IMR-90 (cell line): ENCODE data around the gene PCGF2. TPM values are rescaled to one million over a fixed set of nuclear protein-coding genes. Genes with fewer than 3 reads are reported as not detected.

ENCODE experiments used
- ATAC-seq: fragments of 200-7000 bp; cut with Tn5 transposase; 2 replicates; pipeline ENCODE4 v1.9.1; 2020; ENCODE audit warnings: low read depth, mild to moderate bottlenecking, moderate library complexity
- BruUV-seq: library from RNA; stranded (reverse); fragments of 400-500 nt; replicated peaks from 2 replicates; lab custom pipeline; 2021; lab: Mats Ljungman, UMichigan
- CTCF ChIA-PET: fragments of 300-600 bp; formaldehyde crosslinking; extraction: SDS; loops from one replicate; lab custom pipeline; 2021; ENCODE audit warnings: antibody characterized with exemption; lab: Yijun Ruan, JAX
- POLR2A ChIA-PET: fragments of 300-600 bp; sonication (Branson Sonifier 250); formaldehyde crosslinking; loops from one replicate; lab custom pipeline; 2022; ENCODE audit warnings: antibody characterized with exemption; ENCODE audit not compliant: unreplicated experiment; lab: Charles Lee
- DNase-seq: peaks from one replicate; pipeline ENCODE4 v3.0.0; 2013
- H2AFZ ChIP-seq: replicated peaks from 2 replicates; pipeline ENCODE3; 2013; ENCODE audit warnings: low read length, mild to moderate bottlenecking; ENCODE audit not compliant: poor library complexity
- H2AK5ac ChIP-seq: 2 replicates; pipeline ENCODE4 v1.6.1; 2013; ENCODE audit warnings: low read depth, low read length, inconsistent platforms
- H2AK9ac ChIP-seq: replicated peaks from 2 replicates; pipeline ENCODE3; 2013; ENCODE audit warnings: mild to moderate bottlenecking, low read depth, low read length, moderate library complexity; ENCODE audit not compliant: poor library complexity
- H2BK120ac ChIP-seq: 2 replicates; pipeline ENCODE4 v1.6.1; 2013; ENCODE audit warnings: low read depth, low read length, inconsistent platforms
- H2BK15ac ChIP-seq: 3 replicates; pipeline ENCODE4 v1.6.1; 2013; ENCODE audit warnings: low read depth, low read length, inconsistent platforms
- H2BK20ac ChIP-seq: 2 replicates; pipeline ENCODE4 v1.6.1; 2013; ENCODE audit warnings: low read depth, mild to moderate bottlenecking, inconsistent platforms, low read length, moderate library complexity
- H2BK5ac ChIP-seq: 2 replicates; pipeline ENCODE4 v1.6.1; 2013; ENCODE audit warnings: mild to moderate bottlenecking, low read depth, low read length, inconsistent platforms; ENCODE audit not compliant: poor library complexity, severe bottlenecking
- H3K14ac ChIP-seq: replicated peaks from 2 replicates; pipeline ENCODE4 v1.6.1; 2013; ENCODE audit warnings: low read depth, low read length, inconsistent platforms
- H3K18ac ChIP-seq: 2 replicates; pipeline ENCODE4 v1.6.1; 2013; ENCODE audit warnings: low read depth, low read length, control low read depth
- H3K23ac ChIP-seq: 2 replicates; pipeline ENCODE4 v1.6.1; 2013; ENCODE audit warnings: low read depth, low read length, inconsistent platforms
- H3K27ac ChIP-seq: 2 replicates; pipeline ENCODE4 v1.5.1; 2013; ENCODE audit warnings: mild to moderate bottlenecking, control low read depth, low read length; ENCODE audit not compliant: insufficient read depth
- H3K27me3 ChIP-seq: 2 replicates; pipeline ENCODE4 v1.6.1; 2013; ENCODE audit warnings: low read length; ENCODE audit not compliant: control insufficient read depth, insufficient read depth
- H3K36me3 ChIP-seq: 2 replicates; pipeline ENCODE4 v1.6.1; 2013; ENCODE audit warnings: low read length, mixed read lengths; ENCODE audit not compliant: control insufficient read depth, insufficient read depth
- H3K4ac ChIP-seq: 2 replicates; pipeline ENCODE4 v1.6.1; 2013; ENCODE audit warnings: low read depth, low read length, inconsistent platforms
- H3K4me1 ChIP-seq: 2 replicates; pipeline ENCODE4 v1.6.1; 2013; ENCODE audit warnings: low read length, mixed read lengths; ENCODE audit not compliant: control insufficient read depth, insufficient read depth
- H3K4me2 ChIP-seq: 2 replicates; pipeline ENCODE4 v1.6.1; 2013; ENCODE audit warnings: low read depth, mild to moderate bottlenecking, control low read depth, low read length, moderate library complexity
- H3K4me3 ChIP-seq: 2 replicates; pipeline ENCODE4 v1.5.1; 2013; ENCODE audit warnings: low read depth, mild to moderate bottlenecking, control low read depth, low read length, moderate library complexity; ENCODE audit not compliant: insufficient read depth
- H3K56ac ChIP-seq: 2 replicates; pipeline ENCODE4 v1.6.1; 2013; ENCODE audit warnings: low read length, inconsistent platforms; ENCODE audit not compliant: insufficient read depth; ENCODE audit errors: extremely low read depth
- H3K79me1 ChIP-seq, 2 experiments: 2 replicates each; pipeline ENCODE4 v1.6.1; 2013; ENCODE audit warnings: low read length in 2 of 2, inconsistent platforms in 1 of 2, low read depth in 1 of 2
- H3K9ac ChIP-seq: 2 replicates; pipeline ENCODE4 v1.6.1; 2013; ENCODE audit warnings: low read depth, low read length, control low read depth
- H3K9me1 ChIP-seq: 2 replicates; pipeline ENCODE4 v1.6.1; 2013; ENCODE audit warnings: low read length, inconsistent platforms; ENCODE audit not compliant: insufficient read depth
- H3K9me3 ChIP-seq: 2 replicates; pipeline ENCODE4 v1.6.1; 2013; ENCODE audit warnings: low read length; ENCODE audit not compliant: control insufficient read depth, insufficient read depth
- H4K20me1 ChIP-seq: 2 replicates; pipeline ENCODE4 v1.6.1; 2013; ENCODE audit warnings: low read length, inconsistent platforms; ENCODE audit not compliant: insufficient read depth
- H4K5ac ChIP-seq: 2 replicates; pipeline ENCODE4 v1.6.1; 2013; ENCODE audit warnings: mild to moderate bottlenecking, low read depth, low read length, control low read depth
- H4K8ac ChIP-seq, 2 experiments: 2 replicates each; pipeline ENCODE4 v1.6.1; 2013; ENCODE audit warnings: low read depth in 2 of 2, low read length in 2 of 2, control low read depth in 1 of 2, inconsistent platforms in 1 of 2
- H4K91ac ChIP-seq: 2 replicates; pipeline ENCODE4 v1.6.1; 2013; ENCODE audit warnings: low read depth, low read length, inconsistent platforms; ENCODE audit not compliant: insufficient read depth
- BHLHE40 ChIP-seq: fragments of 150-350 bp; IDR thresholded peaks from 2 replicates; pipeline ENCODE4 v1.6.1; 2016; ENCODE audit warnings: mild to moderate bottlenecking, low read depth, low read length
- CEBPB ChIP-seq: IDR thresholded peaks from 2 replicates; pipeline ENCODE4 v1.6.1; 2012; ENCODE audit warnings: low read depth, low read length, improper control_type of control experiment
- CHD1 ChIP-seq: IDR thresholded peaks from 2 replicates; pipeline ENCODE4 v1.6.1; 2012; ENCODE audit warnings: low read depth, low read length, improper control_type of control experiment
- FOS ChIP-seq: fragments of 150-350 bp; IDR thresholded peaks from 2 replicates; pipeline ENCODE4 v1.6.1; 2016; ENCODE audit warnings: low read depth, low read length
- MAFK ChIP-seq: IDR thresholded peaks from 2 replicates; pipeline ENCODE4 v1.6.1; 2012; ENCODE audit warnings: low read depth, low read length, improper control_type of control experiment
- MAZ ChIP-seq: IDR thresholded peaks from 2 replicates; pipeline ENCODE4 v1.6.1; 2012; ENCODE audit warnings: low read depth, mild to moderate bottlenecking, low read length, improper control_type of control experiment, moderate library complexity, borderline replicate concordance
- NFE2L2 ChIP-seq: fragments of 150-350 bp; IDR thresholded peaks from 2 replicates; pipeline ENCODE4 v1.6.1; 2016; ENCODE audit warnings: low read depth, mild to moderate bottlenecking, low read length
- POLR2A ChIP-seq: IDR thresholded peaks from 2 replicates; pipeline ENCODE4 v1.6.1; 2012; ENCODE audit warnings: mild to moderate bottlenecking, low read depth, low read length
- RAD21 ChIP-seq: IDR thresholded peaks from 2 replicates; pipeline ENCODE4 v1.6.1; 2012; ENCODE audit warnings: low read length, improper control_type of control experiment
- RCOR1 ChIP-seq: IDR thresholded peaks from 2 replicates; pipeline ENCODE4 v1.6.1; 2012; ENCODE audit warnings: mild to moderate bottlenecking, low read length, improper control_type of control experiment; ENCODE audit not compliant: insufficient replicate concordance
- RFX5 ChIP-seq: IDR thresholded peaks from 2 replicates; pipeline ENCODE4 v1.8.0; 2012; ENCODE audit warnings: low read depth, mild to moderate bottlenecking, low read length, moderate library complexity
- USF2 ChIP-seq: fragments of 150-350 bp; IDR thresholded peaks from 2 replicates; pipeline ENCODE4 v1.6.1; 2017; ENCODE audit warnings: mild to moderate bottlenecking, antibody characterized with exemption, low read length, low read depth
- WGBS, 2 experiments: methylation state at CpG; one replicate each; pipeline versions ENCODE4 v1.1.5 to v1.1.7; 2013; ENCODE audit warnings: missing lambda C conversion rate in 2 of 2; ENCODE audit not compliant: insufficient read length in 1 of 2; ENCODE audit errors: extremely low coverage in 2 of 2; 5-methylcytosine and 5-hydroxymethylcytosine counted together
- dilution Hi-C: fragments of 300-500 bp; cut with HindIII; formaldehyde crosslinking; loops from one replicate; pipeline ENCODE4 v1.14.3; 2018; ENCODE audit warnings: low sequenced_read_pairs; ENCODE audit not compliant: unreplicated experiment
- in situ Hi-C: fragments of 300-500 bp; cut with MboI; formaldehyde crosslinking; loops from 3 replicates; pipeline ENCODE4 v1.14.3; 2019; ENCODE audit warnings: low sequenced_read_pairs, inconsistent platforms, mixed read lengths
- intact Hi-C: fragments of 100-400 bp; cut with micrococcal nuclease; formaldehyde crosslinking; loops from 2 replicates; pipeline ENCODE4 v1.10.0; 2022
- polyA plus RNA-seq, 3 experiments: library from polyadenylated mRNA; depleted of rRNA; stranded (reverse); fragments of >200 nt; gene quantifications; 2 replicates each; pipeline ENCODE4 v1.2.3, GENCODE V29; 2012; ENCODE audit warnings: low replicate concordance in 1 of 3
- total RNA-seq: library from RNA; depleted of rRNA; stranded (reverse); fragments of >200 nt; gene quantifications from 2 replicates; pipeline ENCODE4 v1.2.3, GENCODE V29; 2012

The PCGF2 gene
- total and polyA plus RNA-seq, 2 of the 4 experiments (the other 2 are of a cell fraction) = 1.1 to 18.2 TPM

- WGBS, 2 experiments = no CpG with 5 or more reads among the region's 4 CpGs
- H2AK9ac ChIP-seq = no peak overlapping the region
- no peak overlapping the region for H3K14ac ChIP-seq
- peaks cover 15 to 80% of the 10 kb centered on the region in 2 experiments for H3K79me1 ChIP-seq
- H3K4me2 ChIP-seq = no peak overlapping the region
- H3K56ac ChIP-seq = no peak overlapping the region
- H4K5ac ChIP-seq = no peak overlapping the region
- CTCF ChIA-PET = no interaction called here
- H3K27ac ChIP-seq = no peak overlapping the region
- POLR2A ChIA-PET = no interaction called here
- H3K23ac ChIP-seq = no peak overlapping the region
- H2BK15ac ChIP-seq = no peak overlapping the region
- no peak overlapping the region for H2BK120ac ChIP-seq
- H2BK5ac ChIP-seq = no peak overlapping the region
- peaks cover 22% of the 10 kb centered on the region for H3K9me1 ChIP-seq
- H3K18ac ChIP-seq = no peak overlapping the region
- H3K4me3 ChIP-seq = no peak overlapping the region
- no peaks in the 10 kb centered on the region for H3K9me3 ChIP-seq
- TF ChIP-seq MAZ (no peak), POLR2A (no peak), CEBPB (no peak), MAFK (no peak), RCOR1 (no peak), RFX5 (no peak), FOS (no peak), BHLHE40 (no peak), CHD1 (no peak), RAD21 (no peak), NFE2L2 (no peak), USF2 (no peak)
- H4K8ac ChIP-seq = no peak overlapping the region
- dilution Hi-C loops (no loop called here), intact Hi-C loops (no loop called here), in situ Hi-C loops (no loop called here)
- no peak overlapping the region for H2BK20ac ChIP-seq
- DNase-seq (no peak), ATAC-seq (no peak)
- no TSS peak for BruUV-seq
- no peak overlapping the region for H2AFZ ChIP-seq
- H3K27me3 ChIP-seq = no peaks in the 10 kb centered on the region
- peaks cover 83% of the 10 kb centered on the region for H4K20me1 ChIP-seq
- H3K9ac ChIP-seq = no peak overlapping the region
- no peak overlapping the region; the same call in 1 of the 2 replicates for H2AK5ac ChIP-seq
- H3K36me3 ChIP-seq = peaks cover 16% of the 10 kb centered on the region
- no peak overlapping the region for H4K91ac ChIP-seq
- H3K4me1 ChIP-seq = peaks cover 23% of the 10 kb centered on the region
- H3K4ac ChIP-seq = no peak overlapping the region
These were observed 4.5 kb downstream of the PCGF2 start for GRCh38 chr17:38743556-38744171.
